Smooth muscle cell (in vitro differentiated cells): Measurements from ENCODE around the gene ZNF594. TPM values are rescaled to one million over a fixed set of nuclear protein-coding genes. Genes with fewer than 3 reads are reported as not detected.

Source experiments
- DNase-seq: peaks from one replicate; lab custom pipeline; 2025; ENCODE audit not compliant: unreplicated experiment; lab: John Stamatoyannopoulos, UW
- H2AFZ ChIP-seq: fragments of 200-600 bp; sonication (generic); 2 replicates; pipeline ENCODE4 v1.6.0; 2016; ENCODE audit warnings: antibody characterized with exemption, low read depth, mild to moderate bottlenecking
- H3F3A ChIP-seq: fragments of 200-600 bp; sonication (generic); 2 replicates; pipeline ENCODE4 v1.6.0; 2017; ENCODE audit warnings: antibody characterized with exemption, low read depth
- H3K27ac ChIP-seq: fragments of 200-600 bp; sonication (generic); 2 replicates; pipeline ENCODE4 v1.5.1; 2016; ENCODE audit warnings: low read depth, mild to moderate bottlenecking
- H3K27me3 ChIP-seq: fragments of 200-600 bp; sonication (generic); 2 replicates; pipeline ENCODE4 v1.6.1; 2016; ENCODE audit warnings: low read depth, mild to moderate bottlenecking
- H3K36me3 ChIP-seq: fragments of 200-600 bp; sonication (generic); 2 replicates; pipeline ENCODE4 v1.5.1; 2016; ENCODE audit warnings: low read depth
- H3K4me1 ChIP-seq: fragments of 200-600 bp; sonication (generic); 2 replicates; pipeline ENCODE4 v1.5.1; 2016; ENCODE audit warnings: low read depth
- H3K4me2 ChIP-seq: fragments of 200-600 bp; sonication (generic); 2 replicates; pipeline ENCODE4 v1.6.0; 2016; ENCODE audit warnings: mild to moderate bottlenecking
- H3K4me3 ChIP-seq: fragments of 200-600 bp; sonication (generic); 2 replicates; pipeline ENCODE4 v1.5.1; 2016; ENCODE audit warnings: mild to moderate bottlenecking
- H3K79me2 ChIP-seq: fragments of 200-600 bp; sonication (generic); 2 replicates; pipeline ENCODE4 v1.6.0; 2016; ENCODE audit warnings: low read depth, mild to moderate bottlenecking
- H3K9ac ChIP-seq: fragments of 200-600 bp; sonication (generic); 2 replicates; pipeline ENCODE4 v1.6.0; 2016; ENCODE audit warnings: low read depth
- H3K9me3 ChIP-seq: fragments of 200-600 bp; sonication (generic); replicated peaks from 2 replicates; pipeline ENCODE4 v1.5.1; 2016; ENCODE audit warnings: low read depth
- H4K20me1 ChIP-seq: fragments of 200-600 bp; sonication (generic); 2 replicates; pipeline ENCODE4 v1.6.0; 2016; ENCODE audit warnings: low read depth
- WGBS: methylation state at CpG from one replicate; pipeline ENCODE4 v1.1.7; 2016; ENCODE audit warnings: low lambda C conversion rate; 5-methylcytosine and 5-hydroxymethylcytosine counted together
- polyA plus RNA-seq: library from polyadenylated mRNA; unstranded; fragments of >200 nt; fragmentation: Nextera tagmentation; extraction: Ambion mirVana; gene quantifications from 2 replicates; pipeline ENCODE4 v1.2.1, GENCODE V29; 2016
- total RNA-seq: library from RNA; depleted of rRNA; stranded (reverse); fragments of >200 nt; gene quantifications from 2 replicates; pipeline ENCODE4 v1.2.3, GENCODE V29; 2014
- TF ChIP-seq, protein P1 (sequence below): fragments of 200-600 bp; sonication (generic); IDR thresholded peaks from 2 replicates; pipeline ENCODE4 v1.5.1; 2017; ENCODE audit warnings: borderline replicate concordance, mild to moderate bottlenecking, antibody characterized with exemption; ENCODE audit not compliant: insufficient read depth, poor library complexity, severe bottlenecking

ZNF594 gene
- total and polyA plus RNA-seq, 2 experiments from 2014 or later = 1.00 to 2.7 TPM

DNA sequence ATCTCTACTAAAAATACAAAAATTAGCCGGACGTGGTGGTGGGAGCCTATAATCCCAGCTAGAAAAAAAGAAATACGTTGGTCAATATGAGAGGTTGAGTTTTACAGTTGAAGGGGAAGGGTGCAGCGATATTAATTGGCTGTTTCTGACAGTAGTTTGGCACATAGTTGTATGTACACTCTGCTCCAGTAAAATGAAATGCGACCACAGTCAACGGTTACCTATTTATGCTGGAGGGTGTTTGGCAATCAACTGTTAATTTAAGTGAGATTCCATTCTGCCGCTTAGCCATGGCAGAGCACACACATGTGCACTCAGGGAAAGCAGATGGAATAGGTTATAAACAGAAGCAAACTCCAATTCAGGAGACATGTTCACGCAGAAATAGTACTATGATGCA lies 9.3 kb upstream of the ZNF594 start:
- Histone ChIP-seq H3K27ac (no peak overlapping the region), H3K9me3 (no peaks in the 10 kb centered on the region), H2AFZ (no peak overlapping the region), H4K20me1 (no peaks in the 10 kb centered on the region), H3K27me3 (no peaks in the 10 kb centered on the region), H3K4me3 (no peak overlapping the region), H3K36me3 (no peaks in the 10 kb centered on the region), H3K4me1 (no peaks in the 10 kb centered on the region), H3K4me2 (no peak overlapping the region), H3K79me2 (no peaks in the 10 kb centered on the region), H3F3A (no peaks in the 10 kb centered on the region), H3K9ac (no peak overlapping the region)
- TF ChIP-seq, protein P1, sequence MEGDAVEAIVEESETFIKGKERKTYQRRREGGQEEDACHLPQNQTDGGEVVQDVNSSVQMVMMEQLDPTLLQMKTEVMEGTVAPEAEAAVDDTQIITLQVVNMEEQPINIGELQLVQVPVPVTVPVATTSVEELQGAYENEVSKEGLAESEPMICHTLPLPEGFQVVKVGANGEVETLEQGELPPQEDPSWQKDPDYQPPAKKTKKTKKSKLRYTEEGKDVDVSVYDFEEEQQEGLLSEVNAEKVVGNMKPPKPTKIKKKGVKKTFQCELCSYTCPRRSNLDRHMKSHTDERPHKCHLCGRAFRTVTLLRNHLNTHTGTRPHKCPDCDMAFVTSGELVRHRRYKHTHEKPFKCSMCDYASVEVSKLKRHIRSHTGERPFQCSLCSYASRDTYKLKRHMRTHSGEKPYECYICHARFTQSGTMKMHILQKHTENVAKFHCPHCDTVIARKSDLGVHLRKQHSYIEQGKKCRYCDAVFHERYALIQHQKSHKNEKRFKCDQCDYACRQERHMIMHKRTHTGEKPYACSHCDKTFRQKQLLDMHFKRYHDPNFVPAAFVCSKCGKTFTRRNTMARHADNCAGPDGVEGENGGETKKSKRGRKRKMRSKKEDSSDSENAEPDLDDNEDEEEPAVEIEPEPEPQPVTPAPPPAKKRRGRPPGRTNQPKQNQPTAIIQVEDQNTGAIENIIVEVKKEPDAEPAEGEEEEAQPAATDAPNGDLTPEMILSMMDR = no peak
- no peak for DNase-seq
- WGBS = 96% methylated on average over 8 of the region's 8 CpGs

DNA sequence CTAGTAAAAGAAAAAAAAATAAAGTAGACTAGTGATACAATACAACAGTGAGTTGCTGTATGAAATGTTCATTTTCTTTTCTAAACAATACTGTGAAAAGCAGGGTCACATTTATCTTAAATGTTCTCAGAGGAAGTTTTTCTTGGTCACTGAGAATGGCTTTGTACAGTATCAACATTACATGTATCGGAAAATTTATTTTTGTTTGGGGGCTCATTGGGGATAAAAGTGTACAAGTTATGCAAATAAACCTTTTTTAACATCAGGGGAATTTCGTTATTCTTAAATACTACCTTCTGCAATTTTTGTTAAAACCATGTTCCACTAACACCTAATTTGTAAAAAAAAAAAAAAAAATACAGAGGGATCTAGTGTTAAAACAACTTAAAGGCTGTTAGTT lies 8.7 kb upstream of the ZNF594 start:
- H3K9me3 ChIP-seq = no peaks in the 10 kb centered on the region
- WGBS = 43% methylated on average over 2 of the region's 2 CpGs
- no peak overlapping the region for H2AFZ ChIP-seq
- no peak overlapping the region for H3K4me3 ChIP-seq
- DNase-seq = no peak
- H3K79me2 ChIP-seq = no peaks in the 10 kb centered on the region
- H3K9ac ChIP-seq = no peak overlapping the region
- H3K36me3 ChIP-seq = no peaks in the 10 kb centered on the region
- no peak overlapping the region for H3K27ac ChIP-seq
- H3K4me1 ChIP-seq = no peaks in the 10 kb centered on the region
- H4K20me1 ChIP-seq = no peaks in the 10 kb centered on the region
- no peak overlapping the region for H3K4me2 ChIP-seq
- H3K27me3 ChIP-seq = no peaks in the 10 kb centered on the region
- H3F3A ChIP-seq = no peaks in the 10 kb centered on the region
- TF ChIP-seq, protein P1 = no peak

DNA sequence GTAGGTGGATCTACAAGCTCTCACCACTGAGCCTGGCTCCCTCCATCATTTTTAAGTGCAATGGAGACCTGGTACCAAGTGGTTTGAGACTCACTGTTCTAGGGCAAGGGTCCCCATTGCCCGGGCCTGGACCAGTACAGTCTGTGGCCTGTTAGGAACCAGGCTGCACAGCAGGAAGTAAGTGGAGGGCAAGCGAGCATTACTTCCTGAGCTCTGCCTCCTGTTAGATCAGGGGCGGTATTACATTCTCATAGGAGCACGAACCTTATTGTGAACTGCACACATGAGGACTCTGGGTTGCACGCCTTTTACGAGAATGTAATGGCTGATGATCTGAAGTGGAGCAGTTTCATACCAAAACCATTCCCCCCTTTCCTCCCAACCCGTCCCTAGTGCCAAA lies 6.8 kb upstream of the ZNF594 start:
- WGBS = 89% methylated on average over 7 of the region's 7 CpGs
- Histone ChIP-seq H3K4me2 (no peak overlapping the region), H3K4me3 (no peak overlapping the region), H3K36me3 (no peaks in the 10 kb centered on the region), H3K9me3 (no peaks in the 10 kb centered on the region), H2AFZ (no peak overlapping the region), H3K9ac (no peak overlapping the region), H3K27ac (no peak overlapping the region), H3K79me2 (no peaks in the 10 kb centered on the region), H3F3A (no peaks in the 10 kb centered on the region), H3K4me1 (no peaks in the 10 kb centered on the region), H4K20me1 (no peaks in the 10 kb centered on the region), H3K27me3 (no peaks in the 10 kb centered on the region)
- DNase-seq = no peak
- TF ChIP-seq, protein P1 = no peak

DNA sequence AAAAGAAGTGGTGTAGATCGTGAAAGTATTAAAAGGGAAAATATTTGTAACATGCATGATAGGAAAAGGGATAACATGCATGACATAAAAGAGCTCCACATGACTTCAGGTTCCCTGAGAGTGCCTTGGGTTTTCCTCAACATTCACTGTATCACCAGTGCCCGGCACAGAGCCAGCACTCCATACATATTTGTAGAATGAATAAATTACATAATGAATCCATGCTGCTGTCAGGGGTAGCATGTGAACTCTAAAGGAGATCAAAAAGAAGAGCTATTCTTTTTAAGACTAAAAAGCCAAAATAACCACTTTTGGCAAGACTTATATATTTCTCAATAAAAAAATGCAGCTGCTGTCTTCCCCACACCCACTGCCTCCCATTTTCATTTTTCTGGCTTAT lies 2.7 kb upstream of the ZNF594 start:
- Histone ChIP-seq H4K20me1 (no peaks in the 10 kb centered on the region), H3K9me3 (no peaks in the 10 kb centered on the region), H2AFZ (no peak overlapping the region), H3K79me2 (peaks cover 17% of the 10 kb centered on the region), H3K4me2 (no peak overlapping the region), H3K9ac (no peak overlapping the region), H3K36me3 (peaks cover 9% of the 10 kb centered on the region), H3K4me3 (no peak overlapping the region), H3F3A (peaks cover 8% of the 10 kb centered on the region), H3K4me1 (peaks cover 11% of the 10 kb centered on the region), H3K27ac (no peak overlapping the region), H3K27me3 (no peaks in the 10 kb centered on the region)
- TF ChIP-seq, protein P1 = no peak
- no peak for DNase-seq
- 92% methylated on average over 2 of the region's 2 CpGs for WGBS
